ENCODE results near the gene RPL35.

The RPL35 gene

DNA sequence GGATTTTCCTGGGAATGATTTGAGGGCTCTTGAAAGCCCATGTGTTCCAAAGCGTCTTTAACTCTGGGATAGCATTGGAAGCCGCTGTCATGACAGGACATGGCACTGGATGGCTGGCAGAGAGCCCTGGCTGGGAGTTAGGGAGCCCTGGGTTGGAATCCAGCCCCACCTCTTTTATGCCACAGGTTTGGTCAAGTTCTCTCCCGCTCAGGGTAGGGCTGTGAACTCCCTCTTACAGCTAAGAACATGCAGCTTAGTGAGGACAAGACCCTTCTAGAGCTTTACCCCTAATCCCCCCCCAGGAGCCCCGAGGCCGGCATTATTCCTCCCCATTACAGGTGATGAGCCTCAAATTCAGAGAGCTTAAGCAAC is 47.6 kb downstream of the RPL35 start:
- DNase-seq, result no peak

DNA sequence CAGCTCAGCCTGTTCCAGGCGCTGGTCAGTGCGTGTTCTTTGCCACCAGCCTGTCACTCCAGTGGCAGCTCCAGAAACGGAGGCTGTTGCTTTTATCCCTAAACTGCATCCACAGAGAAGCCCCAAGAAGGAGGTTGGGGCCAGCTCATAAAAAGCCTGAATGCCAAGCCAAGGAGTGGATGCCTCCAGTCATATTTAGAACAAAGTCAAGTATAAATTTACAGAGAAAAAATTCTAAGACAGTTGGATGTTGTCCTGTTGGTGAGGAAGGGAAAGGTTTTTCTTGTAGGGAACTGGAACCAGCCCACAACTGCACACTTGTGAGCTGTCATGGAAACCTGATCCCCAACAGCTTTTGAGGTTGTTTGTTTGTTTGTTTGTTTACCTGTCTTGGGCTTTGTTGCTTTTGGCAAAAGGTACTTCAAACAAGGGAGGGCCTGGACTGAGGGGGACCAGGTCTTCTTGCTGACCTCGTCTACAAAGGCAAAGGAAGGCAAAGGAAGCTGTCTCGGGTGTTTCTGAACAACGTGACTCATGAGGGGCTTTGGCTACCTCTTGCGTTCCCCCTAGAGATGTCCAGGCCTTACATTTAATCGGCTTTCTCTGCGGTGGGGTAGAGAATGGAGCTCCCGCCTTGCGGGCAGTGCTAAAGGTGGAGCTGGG is 48.1 kb downstream of the RPL35 start:
- no peak for DNase-seq

DNA sequence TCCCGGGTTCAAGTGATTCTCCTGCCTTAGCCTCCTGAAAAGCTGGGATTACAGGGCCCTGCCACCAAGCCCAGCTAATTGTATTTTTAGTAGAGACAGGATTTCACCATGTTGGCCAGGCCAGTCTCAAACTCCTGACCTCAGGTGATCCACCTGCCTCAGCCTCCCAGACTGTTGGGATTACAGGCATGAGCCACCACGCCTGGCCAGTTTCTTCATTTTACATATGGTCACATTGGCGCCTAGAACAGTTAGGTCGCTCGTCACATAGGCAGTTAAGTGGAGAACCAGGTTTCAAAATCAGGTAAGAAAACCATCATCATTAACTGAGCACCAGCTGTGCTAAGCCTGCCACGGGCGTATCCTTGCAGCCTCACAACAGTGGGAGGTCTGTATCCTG is 48.7 kb downstream of the RPL35 start:
- no peak for DNase-seq

DNA sequence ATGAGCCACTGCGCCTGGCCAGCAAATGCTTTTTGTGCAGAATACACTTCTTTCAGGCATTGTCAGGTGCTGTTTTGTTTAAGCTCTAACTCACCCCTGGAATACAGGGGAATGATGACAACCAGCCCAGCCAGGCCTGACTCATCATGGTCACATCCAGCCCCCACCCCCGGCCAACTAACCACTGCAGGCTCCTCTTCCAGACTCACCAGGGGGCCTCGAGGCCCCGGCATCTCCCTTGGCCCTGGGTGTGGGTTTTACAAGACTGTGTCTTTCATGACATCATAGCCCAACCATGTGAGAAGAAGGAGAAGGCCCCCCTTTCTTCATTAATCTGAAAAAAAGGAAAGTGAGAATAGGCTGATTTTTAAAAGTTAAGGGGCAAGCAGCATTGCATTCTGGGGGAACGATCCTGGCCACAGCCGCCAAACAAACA is 49.3 kb downstream of the RPL35 start:
- DNase-seq, result no peak

DNA sequence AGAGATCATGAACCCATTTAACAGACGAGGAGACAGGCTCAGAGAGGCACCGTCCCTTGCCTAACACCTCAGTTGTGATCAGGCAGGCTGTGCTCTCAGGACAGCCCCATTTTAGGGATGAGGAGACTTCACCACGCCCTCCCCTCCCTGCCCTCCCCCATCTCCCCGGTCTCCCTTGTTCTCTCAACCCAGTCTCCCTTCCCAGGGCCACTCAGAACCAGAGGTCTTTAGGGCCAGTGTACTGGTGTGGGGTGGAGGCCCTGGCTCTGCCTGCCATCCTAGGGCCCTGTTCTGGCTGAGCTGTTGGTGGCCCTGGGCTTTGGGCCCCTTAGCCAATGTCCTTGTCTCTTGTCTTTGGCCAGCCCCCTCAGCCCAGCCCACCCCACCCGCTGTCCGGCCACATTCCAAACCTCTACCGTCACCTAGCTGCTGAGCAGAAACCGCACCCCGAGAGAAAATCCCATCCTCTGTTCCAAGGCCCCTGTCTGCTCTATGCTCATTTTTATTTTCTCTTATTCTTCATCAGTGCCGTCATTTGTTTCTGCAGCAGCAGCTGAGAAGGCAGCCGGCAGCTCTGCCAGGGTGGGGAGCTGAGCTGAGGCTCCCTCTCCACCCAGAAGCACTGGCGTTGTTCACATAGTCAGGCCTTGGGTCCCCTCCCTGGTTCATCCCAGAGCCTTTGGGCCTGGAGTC is 50.9 kb downstream of the RPL35 start:
- DNase-seq, result no peak

DNA sequence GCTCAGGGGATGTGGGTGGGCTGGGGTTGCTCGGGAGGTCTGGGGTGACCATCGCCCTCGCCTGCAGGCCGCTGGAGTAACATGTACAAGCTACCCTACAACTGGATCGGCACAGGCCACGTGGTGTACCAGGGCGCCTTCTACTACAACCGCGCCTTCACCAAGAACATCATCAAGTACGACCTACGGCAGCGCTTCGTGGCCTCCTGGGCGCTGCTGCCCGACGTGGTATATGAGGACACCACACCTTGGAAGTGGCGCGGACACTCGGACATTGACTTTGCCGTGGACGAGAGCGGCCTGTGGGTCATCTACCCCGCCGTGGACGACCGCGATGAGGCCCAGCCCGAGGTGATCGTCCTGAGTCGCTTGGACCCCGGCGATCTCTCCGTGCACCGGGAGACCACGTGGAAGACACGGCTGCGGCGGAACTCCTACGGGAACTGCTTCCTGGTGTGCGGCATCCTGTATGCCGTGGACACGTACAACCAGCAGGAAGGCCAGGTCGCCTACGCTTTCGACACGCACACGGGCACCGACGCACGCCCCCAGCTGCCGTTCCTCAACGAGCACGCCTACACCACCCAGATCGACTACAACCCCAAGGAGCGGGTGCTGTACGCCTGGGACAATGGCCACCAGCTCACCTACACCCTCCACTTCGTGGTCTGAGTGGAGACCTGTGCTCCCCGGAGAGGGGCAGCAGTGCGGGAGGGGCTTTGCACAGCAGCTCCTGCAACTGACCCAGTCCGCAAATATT is 51.8 kb downstream of the RPL35 start:
- DNase-seq, result no peak

DNA sequence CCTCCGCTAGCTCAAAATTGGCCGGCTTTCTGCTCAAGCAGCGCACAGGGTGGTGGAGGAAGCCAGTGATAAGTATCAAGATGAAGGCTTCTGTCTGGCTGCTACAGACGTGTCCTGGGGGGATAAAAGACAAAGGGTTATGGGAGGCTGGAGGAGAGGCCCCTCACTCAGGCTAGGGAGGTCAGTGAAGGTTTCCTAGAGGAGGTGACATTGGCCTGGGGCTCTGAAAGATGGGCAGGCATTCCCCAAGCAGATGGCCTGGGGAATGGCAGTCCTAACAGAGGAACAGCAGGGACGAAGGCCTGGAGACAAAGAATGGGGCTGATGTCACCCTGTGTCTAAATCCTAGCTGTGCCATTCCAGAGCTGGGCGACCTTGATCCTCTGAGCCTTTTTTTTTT is 52.5 kb downstream of the RPL35 start:
- no peak for DNase-seq

DNA sequence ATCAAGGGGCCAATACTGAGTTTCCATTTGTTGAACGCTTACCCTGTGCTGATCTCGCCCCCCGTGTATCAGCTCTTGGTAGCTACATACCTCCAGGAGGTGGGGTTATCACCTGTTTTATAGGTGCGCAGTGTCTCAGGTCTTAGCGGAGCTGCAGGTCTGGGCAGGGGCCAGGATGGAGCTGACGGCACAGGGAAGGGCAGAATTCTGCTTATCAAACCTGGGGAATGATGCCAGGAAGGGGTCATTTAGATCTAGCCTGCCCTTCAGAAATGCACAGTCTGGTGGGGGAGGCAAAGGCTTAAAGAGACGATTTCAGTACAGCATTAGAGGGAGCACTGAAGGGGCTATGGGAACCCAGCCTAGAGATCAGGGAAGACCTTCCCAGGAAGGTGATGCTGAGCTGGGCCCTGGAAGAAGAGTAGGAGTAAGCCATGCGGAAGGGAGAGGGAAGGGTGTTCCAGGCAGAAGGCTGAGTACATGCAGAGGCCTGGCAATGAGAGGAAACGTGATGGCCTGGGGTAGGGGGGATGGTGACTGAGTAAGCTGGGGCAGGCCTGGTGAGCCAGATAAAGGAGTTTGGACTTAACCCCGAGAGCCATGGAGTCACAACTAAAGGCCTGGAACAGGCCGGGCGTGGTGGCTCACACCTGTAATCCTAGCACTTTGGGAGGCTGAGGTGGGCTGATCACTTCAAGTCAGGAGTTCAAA is 53.4 kb downstream of the RPL35 start:
- no peak for DNase-seq

Measured in midbrain (tissue), 1 donor.